Measurements from ENCODE around the gene LHPP.
A peak's percentile ranks its signal among the peaks of the same experiment; 100 is the strongest.

LHPP gene

GRCh38 chr10:124537166-124537725 lies 75.6 kb downstream of the LHPP start:
- no peaks in the 10 kb centered on the region for H3K9me3 ChIP-seq (ENCODE audit: low read length)
- no peaks in the 10 kb centered on the region for H3K36me3 ChIP-seq (ENCODE audit: insufficient read depth, low read length)
- H3K4me3 ChIP-seq (ENCODE audit: low read depth, low read length, poor library complexity, severe bottlenecking) = no peak overlapping the region
- TF ChIP-seq, protein P1, sequence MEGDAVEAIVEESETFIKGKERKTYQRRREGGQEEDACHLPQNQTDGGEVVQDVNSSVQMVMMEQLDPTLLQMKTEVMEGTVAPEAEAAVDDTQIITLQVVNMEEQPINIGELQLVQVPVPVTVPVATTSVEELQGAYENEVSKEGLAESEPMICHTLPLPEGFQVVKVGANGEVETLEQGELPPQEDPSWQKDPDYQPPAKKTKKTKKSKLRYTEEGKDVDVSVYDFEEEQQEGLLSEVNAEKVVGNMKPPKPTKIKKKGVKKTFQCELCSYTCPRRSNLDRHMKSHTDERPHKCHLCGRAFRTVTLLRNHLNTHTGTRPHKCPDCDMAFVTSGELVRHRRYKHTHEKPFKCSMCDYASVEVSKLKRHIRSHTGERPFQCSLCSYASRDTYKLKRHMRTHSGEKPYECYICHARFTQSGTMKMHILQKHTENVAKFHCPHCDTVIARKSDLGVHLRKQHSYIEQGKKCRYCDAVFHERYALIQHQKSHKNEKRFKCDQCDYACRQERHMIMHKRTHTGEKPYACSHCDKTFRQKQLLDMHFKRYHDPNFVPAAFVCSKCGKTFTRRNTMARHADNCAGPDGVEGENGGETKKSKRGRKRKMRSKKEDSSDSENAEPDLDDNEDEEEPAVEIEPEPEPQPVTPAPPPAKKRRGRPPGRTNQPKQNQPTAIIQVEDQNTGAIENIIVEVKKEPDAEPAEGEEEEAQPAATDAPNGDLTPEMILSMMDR (IDR thresholded peaks at IDR 0.05; ENCODE audit: low read length) = no peak
- TF ChIP-seq EZH2 (IDR thresholded peaks at IDR 0.05; ENCODE audit: borderline replicate concordance, low read length) = no peak
- H3F3A ChIP-seq (ENCODE audit: insufficient read depth, low read length) = no peaks in the 10 kb centered on the region
- no peaks in the 10 kb centered on the region for H3K27me3 ChIP-seq (ENCODE audit: insufficient read depth, low read length)
- no peaks in the 10 kb centered on the region for H3K79me2 ChIP-seq (ENCODE audit: insufficient read depth, low read length)
- no peak overlapping the region for H2AFZ ChIP-seq (ENCODE audit: low read length)
- no peak overlapping the region for H3K9ac ChIP-seq (ENCODE audit: low read length)
- peaks cover 70% of the 10 kb centered on the region for H3K4me1 ChIP-seq (ENCODE audit: insufficient read depth, low read length, severe bottlenecking)
- H4K20me1 ChIP-seq (ENCODE audit: insufficient read depth, low read length) = no peaks in the 10 kb centered on the region
- H3K9me2 ChIP-seq (ENCODE audit: low read depth, low read length) = no peaks in the 10 kb centered on the region
- no peak overlapping the region for H3K4me2 ChIP-seq (ENCODE audit: low read length)
- H3K27ac ChIP-seq (ENCODE audit: low read depth, low read length, poor library complexity, severe bottlenecking) = peak overlapping the region; percentile 89

DNA sequence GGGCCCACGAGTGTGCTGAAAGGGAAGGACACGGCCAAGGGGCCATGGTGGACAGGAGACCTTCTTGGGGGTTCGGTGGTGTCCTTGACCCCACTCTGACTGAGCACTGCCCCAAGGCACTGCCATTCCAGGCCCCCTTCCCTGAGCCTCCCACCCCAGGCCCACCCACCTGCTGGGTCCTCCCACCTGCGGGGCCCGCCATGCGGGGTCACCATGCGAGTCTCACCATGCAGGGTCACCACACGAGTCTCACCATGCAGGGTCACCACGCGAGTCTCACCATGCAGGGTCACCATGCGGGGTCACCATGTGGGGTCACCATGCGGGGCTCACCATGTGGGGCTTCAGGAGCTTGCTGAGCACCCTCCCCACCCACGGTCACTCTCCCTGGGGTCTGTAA lies 76.3 kb downstream of the LHPP start:
- Histone ChIP-seq H3K27me3 (ENCODE audit: insufficient read depth, low read length) (no peaks in the 10 kb centered on the region), H3K36me3 (ENCODE audit: insufficient read depth, low read length) (no peaks in the 10 kb centered on the region), H3K9ac (ENCODE audit: low read length) (no peak overlapping the region), H3K9me3 (ENCODE audit: low read length) (no peaks in the 10 kb centered on the region), H3F3A (ENCODE audit: insufficient read depth, low read length) (no peaks in the 10 kb centered on the region), H2AFZ (ENCODE audit: low read length) (no peak overlapping the region), H3K4me1 (ENCODE audit: insufficient read depth, low read length, severe bottlenecking) (peaks cover 72% of the 10 kb centered on the region), H3K4me2 (ENCODE audit: low read length) (no peak overlapping the region), H3K79me2 (ENCODE audit: insufficient read depth, low read length) (no peaks in the 10 kb centered on the region), H3K4me3 (ENCODE audit: low read depth, low read length, poor library complexity, severe bottlenecking) (no peak overlapping the region), H4K20me1 (ENCODE audit: insufficient read depth, low read length) (no peaks in the 10 kb centered on the region), H3K27ac (ENCODE audit: low read depth, low read length, poor library complexity, severe bottlenecking) (peak overlapping the region; percentile 89), H3K9me2 (ENCODE audit: low read depth, low read length) (no peaks in the 10 kb centered on the region)
- TF ChIP-seq EZH2 (IDR thresholded peaks at IDR 0.05; ENCODE audit: borderline replicate concordance, low read length) = no peak
- TF ChIP-seq, protein P1 (IDR thresholded peaks at IDR 0.05; ENCODE audit: low read length) = no peak

GRCh38 chr10:124538706-124539105 lies 77.1 kb downstream of the LHPP start:
- TF ChIP-seq EZH2 (IDR thresholded peaks at IDR 0.05; ENCODE audit: borderline replicate concordance, low read length) = no peak
- TF ChIP-seq, protein P1 (IDR thresholded peaks at IDR 0.05; ENCODE audit: low read length) = no peak
- Histone ChIP-seq H3F3A (ENCODE audit: insufficient read depth, low read length) (no peaks in the 10 kb centered on the region), H3K9me3 (ENCODE audit: low read length) (no peaks in the 10 kb centered on the region), H3K27ac (ENCODE audit: low read depth, low read length, poor library complexity, severe bottlenecking) (peak overlapping the region; percentile 89), H3K9me2 (ENCODE audit: low read depth, low read length) (no peaks in the 10 kb centered on the region), H3K4me2 (ENCODE audit: low read length) (peak overlapping the region; percentile 18; the same call in 1 of the 2 replicates), H3K79me2 (ENCODE audit: insufficient read depth, low read length) (no peaks in the 10 kb centered on the region), H3K27me3 (ENCODE audit: insufficient read depth, low read length) (no peaks in the 10 kb centered on the region), H3K36me3 (ENCODE audit: insufficient read depth, low read length) (no peaks in the 10 kb centered on the region), H2AFZ (ENCODE audit: low read length) (no peak overlapping the region), H3K9ac (ENCODE audit: low read length) (peak overlapping the region; percentile 41; the same call in 1 of the 2 replicates), H3K4me1 (ENCODE audit: insufficient read depth, low read length, severe bottlenecking) (peaks cover 80% of the 10 kb centered on the region), H4K20me1 (ENCODE audit: insufficient read depth, low read length) (no peaks in the 10 kb centered on the region), H3K4me3 (ENCODE audit: low read depth, low read length, poor library complexity, severe bottlenecking) (no peak overlapping the region)
